GM21737 (cell line): Measurements from ENCODE around the gene PCCA.

Experiments
- ATAC-seq: cut with Tn5 transposase; IDR thresholded peaks from one replicate; pipeline ENCODE4 v1.9.1; 2021; ENCODE audit warnings: mild to moderate bottlenecking, moderate library complexity; ENCODE audit not compliant: unreplicated experiment

PCCA gene

GRCh38 chr13:100395698-100396373 lies 306.9 kb downstream of the PCCA start:
- no peak for ATAC-seq

DNA sequence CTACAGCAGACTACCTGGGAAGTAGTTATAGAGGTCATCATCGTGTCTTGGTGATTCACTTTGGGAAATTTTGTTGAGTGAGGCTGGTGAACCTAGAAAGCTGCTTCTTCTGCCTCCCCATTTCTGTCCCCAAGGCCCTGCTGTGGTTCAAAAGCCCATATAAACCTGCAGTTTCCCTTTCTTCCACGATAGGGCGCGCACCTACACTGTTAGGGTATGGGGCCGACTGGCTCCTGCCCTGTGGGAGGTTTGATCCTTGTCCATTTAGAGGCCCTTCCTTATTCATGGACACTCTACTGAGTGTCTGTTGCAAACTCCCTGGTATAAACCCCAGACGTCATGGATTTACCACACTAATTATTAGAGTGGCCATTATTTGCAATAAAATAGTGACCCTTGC lies 307.9 kb downstream of the PCCA start:
- ATAC-seq, result no peak

DNA sequence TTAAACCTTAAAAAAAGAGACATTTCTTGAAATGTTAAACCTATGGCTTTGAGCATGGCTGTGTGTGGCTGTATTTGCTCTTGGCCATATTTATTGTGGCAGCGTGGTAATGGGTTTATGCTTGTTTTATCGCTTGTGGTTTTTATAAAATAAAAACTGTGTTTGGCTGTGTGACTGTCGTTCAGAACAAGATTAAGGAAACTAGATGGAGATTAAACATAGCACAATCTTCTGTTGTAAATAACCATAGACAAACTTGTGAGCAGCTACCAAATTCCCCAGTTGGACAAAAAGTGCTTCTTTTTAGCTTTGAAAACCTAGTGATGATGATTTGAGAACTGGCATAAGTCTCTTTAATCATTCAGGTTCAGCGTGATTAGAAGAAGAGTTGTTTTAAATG lies 308.7 kb downstream of the PCCA start:
- ATAC-seq, result no peak

GRCh38 chr13:100398360-100398759 lies 309.5 kb downstream of the PCCA start:
- ATAC-seq, result no peak

DNA sequence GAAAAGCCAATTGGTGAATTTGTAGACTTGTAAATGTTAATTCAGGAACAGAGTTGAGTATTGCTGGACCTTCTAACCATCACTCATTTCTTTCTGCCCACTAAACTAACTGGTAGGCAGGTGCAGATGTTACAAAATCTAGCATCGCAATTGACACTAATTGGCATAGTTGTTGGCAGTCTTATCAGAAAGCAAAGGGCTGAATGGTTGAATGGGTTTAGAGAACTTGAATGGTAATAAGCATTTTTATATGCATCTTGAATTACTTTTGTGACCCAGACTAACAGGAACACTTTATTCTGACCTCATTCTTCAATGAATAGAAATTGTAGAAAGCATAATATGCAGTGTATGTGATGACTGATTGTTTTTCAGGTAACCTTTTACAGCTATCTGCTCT lies 310.6 kb downstream of the PCCA start:
- ATAC-seq, result no peak

DNA sequence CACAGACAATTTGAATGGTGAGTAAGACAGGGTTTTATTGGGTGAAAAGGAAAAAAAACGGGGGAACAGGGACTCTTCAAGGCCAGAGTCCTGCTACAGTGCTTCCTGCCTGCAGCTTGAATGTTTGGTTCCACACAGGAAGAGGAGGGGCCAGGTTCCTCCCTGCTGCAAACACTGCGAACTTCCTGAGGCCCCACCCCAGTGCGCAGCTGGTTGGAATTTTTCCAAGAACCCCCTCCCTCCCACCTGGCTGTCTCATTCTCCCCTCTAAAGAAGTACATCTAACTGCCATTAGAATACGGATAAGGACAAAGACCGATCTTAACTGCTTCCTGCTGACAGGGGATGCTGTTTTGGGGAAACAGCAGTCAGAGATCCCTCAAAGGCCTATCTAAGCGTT lies 314.8 kb downstream of the PCCA start:
- ATAC-seq, result no peak

DNA sequence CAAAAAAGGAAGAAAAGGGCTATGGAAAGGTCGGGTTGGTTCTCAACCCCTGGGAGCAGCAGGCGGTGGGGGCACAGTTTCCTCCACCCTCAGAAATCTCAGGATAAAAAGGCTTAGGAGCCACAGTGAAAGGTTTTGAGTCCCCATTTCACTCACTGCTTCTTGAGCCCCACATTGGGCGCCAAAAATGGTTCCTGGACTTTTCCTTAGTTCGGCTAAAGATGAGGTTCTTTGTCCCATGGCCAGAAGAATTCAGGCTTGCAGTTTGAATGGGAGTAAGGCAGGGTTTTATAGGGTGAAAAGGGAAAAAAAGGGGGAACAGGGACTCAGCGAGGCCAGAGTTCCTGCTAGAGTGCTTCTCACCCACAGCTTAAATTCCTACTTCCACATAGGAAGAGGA lies 320.2 kb downstream of the PCCA start:
- no peak for ATAC-seq

GRCh38 chr13:100423375-100423774 lies 334.5 kb downstream of the PCCA start:
- no peak for ATAC-seq

GRCh38 chr13:100428986-100429385 lies 340.1 kb downstream of the PCCA start:
- no peak for ATAC-seq

GRCh38 chr13:100432611-100433010 lies 343.7 kb downstream of the PCCA start:
- ATAC-seq, result no peak

GRCh38 chr13:100433475-100433874 lies 344.6 kb downstream of the PCCA start:
- ATAC-seq, result no peak

GRCh38 chr13:100434010-100434763 lies 345.3 kb downstream of the PCCA start:
- peak; percentile 84 for ATAC-seq

DNA sequence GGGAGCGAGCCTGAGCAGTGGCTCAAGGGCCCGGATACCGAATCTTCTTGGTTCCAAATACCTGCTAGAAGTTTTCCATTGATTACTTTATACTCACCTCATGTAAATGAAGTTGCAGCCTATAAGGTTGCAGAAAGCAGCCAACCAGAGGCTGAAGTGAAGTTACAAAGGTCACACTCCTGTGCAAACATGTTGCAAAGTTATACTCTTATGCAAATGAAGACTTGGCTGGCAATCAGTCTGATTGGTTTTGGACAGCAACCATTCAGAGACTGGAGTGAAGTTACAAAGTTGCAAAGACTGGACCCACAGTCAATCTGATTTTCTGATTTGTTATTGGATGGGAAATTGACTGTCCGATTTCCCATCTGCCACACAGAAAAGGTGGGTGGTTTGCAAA lies 347.2 kb downstream of the PCCA start:
- ATAC-seq, result no peak

GRCh38 chr13:100438059-100438788 lies 349.3 kb downstream of the PCCA start:
- no peak for ATAC-seq

- ATAC-seq, result no peak
Observed at GRCh38 chr13:100439247-100439970, 350.5 kb downstream of the PCCA start.

DNA sequence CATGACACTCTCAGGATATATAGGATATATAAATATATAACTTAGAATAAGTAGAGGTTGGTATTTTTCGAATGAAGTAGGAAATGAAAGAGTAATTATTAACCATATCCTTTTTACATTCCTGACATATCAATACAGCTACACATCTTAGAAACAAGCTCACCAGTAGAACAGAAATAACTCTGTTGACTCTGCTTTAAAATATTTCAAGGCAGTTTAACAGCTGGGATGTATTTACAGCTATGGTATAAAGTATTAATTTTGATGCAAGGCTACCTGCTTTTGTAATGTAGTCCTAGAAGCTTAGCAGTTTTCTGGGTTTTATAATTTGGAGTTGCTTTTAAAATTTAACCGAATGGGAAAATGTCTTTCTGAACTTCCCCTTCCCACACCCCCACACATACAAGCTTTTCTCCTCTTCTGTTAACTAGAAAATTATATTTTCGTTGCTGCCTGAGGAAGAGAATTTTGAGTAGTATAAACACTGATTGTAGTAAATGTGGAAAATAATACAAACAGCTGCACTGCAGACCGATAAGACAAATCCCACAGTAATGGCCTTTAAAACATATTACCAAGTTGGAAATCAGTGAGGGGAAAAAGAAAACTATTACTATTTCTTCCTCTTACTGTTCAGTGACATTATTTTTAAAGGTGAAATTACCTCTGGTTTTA lies 352.0 kb downstream of the PCCA start:
- no peak for ATAC-seq

GRCh38 chr13:100442095-100442832 lies 353.4 kb downstream of the PCCA start:
- ATAC-seq, result no peak

GRCh38 chr13:100443278-100443997 lies 354.5 kb downstream of the PCCA start:
- no peak for ATAC-seq

DNA sequence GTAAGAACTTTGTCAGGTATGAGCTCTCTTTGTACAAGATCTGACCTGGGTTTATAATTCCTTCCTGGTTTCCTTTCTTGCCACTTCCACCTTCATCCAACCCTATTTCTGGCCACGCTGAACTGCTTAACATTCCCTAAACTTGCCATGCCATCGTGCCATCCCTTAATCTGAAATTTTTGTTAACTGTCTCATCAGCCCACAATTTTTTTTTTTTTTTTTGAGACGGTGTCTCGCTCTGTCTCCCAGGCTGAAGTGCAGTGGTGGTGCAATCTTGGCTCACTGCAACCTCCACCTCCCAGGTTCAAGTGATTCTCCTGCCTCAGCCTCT lies 355.1 kb downstream of the PCCA start:
- ATAC-seq, result no peak

GRCh38 chr13:100447831-100448230 lies 358.9 kb downstream of the PCCA start:
- ATAC-seq, result no peak
